Gastrocnemius medialis (tissue), 4 donors: ENCODE data around the gene BANF2.

ENCODE experiments used
- CTCF ChIP-seq, 5 experiments: fragments of 450-650 bp in 3 of 5; fragments of 200-600 bp in 2 of 5; sonication (generic) in 2 of 5; IDR thresholded peaks in 4 of 5; conservative IDR thresholded peaks in 1 of 5; 1 replicate in 4 of 5; 2 replicates in 1 of 5; pipeline ENCODE4 v1.5.1; 2016 to 2019; ENCODE audit warnings: antibody characterized with exemption in 5 of 5, mild to moderate bottlenecking in 3 of 5, moderate library complexity in 3 of 5
- POLR2A ChIP-seq, 2 donors: fragments of 450-650 bp; IDR thresholded peaks; one replicate each; pipeline ENCODE4 v1.6.1; 2017; ENCODE audit warnings: antibody characterized with exemption in 2 of 2, mild to moderate bottlenecking in 2 of 2, moderate library complexity in 2 of 2

DNA sequence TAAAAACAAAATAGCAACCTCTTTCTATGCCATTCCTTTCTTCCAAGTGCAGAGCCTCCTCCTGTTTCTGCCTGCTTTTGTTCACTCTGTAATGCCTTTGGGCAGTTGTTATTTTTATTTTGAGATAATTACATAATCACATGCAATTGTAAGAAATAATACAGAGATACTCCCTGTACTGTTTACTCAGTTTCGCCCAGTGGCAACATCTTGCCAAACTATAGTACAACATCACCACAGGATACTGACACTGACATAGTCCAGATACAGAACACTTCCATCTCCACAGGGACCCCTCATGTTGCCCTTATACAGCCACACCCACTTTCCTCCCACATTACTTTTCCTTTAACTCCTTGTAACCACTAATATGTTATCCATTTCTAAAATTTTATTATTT lies 59.7 kb downstream of the BANF2 start:
- no peak for TF ChIP-seq CTCF (IDR thresholded peaks at IDR 0.05 in 4 of 5, conservative IDR thresholded peaks at IDR 0.05 in 1 of 5)
- no peak for TF ChIP-seq POLR2A (IDR thresholded peaks at IDR 0.05)
